ENCODE data around the gene SRF.

SRF gene

GRCh38 chr6:43174263-43175112 is 3.4 kb downstream of the SRF start:
- Histone ChIP-seq H3K4me3 (ENCODE audit: low read depth, low read length) (peak overlapping the region; percentile 92), H3K36me3 (ENCODE audit: control insufficient read depth, insufficient read depth, low read length) (peaks cover 45% of the 10 kb centered on the region), H3K9ac (ENCODE audit: low read length) (peak overlapping the region; percentile 99), H3K27me3 (ENCODE audit: control insufficient read depth, insufficient read depth, low read length) (no peaks in the 10 kb centered on the region), H3K9me3 (ENCODE audit: control insufficient read depth, insufficient read depth, low read depth, low read length) (no peaks in the 10 kb centered on the region), H3K4me1 (ENCODE audit: control insufficient read depth, insufficient read depth, low read length) (peaks cover 21% of the 10 kb centered on the region), H3K27ac (ENCODE audit: low read depth, low read length) (peak overlapping the region; percentile 73)

GRCh38 chr6:43175676-43176422 is 4.8 kb downstream of the SRF start:
- Histone ChIP-seq H3K9me3 (ENCODE audit: control insufficient read depth, insufficient read depth, low read depth, low read length) (no peaks in the 10 kb centered on the region), H3K27ac (ENCODE audit: low read depth, low read length) (no peak overlapping the region), H3K36me3 (ENCODE audit: control insufficient read depth, insufficient read depth, low read length) (peaks cover 46% of the 10 kb centered on the region)

GRCh38 chr6:43176423-43176786 is 5.3 kb downstream of the SRF start:
- no peaks in the 10 kb centered on the region for H3K27me3 ChIP-seq (ENCODE audit: control insufficient read depth, insufficient read depth, low read length)
- no peak overlapping the region for H3K27ac ChIP-seq (ENCODE audit: low read depth, low read length)
- peaks cover 46% of the 10 kb centered on the region for H3K36me3 ChIP-seq (ENCODE audit: control insufficient read depth, insufficient read depth, low read length)
- H3K9ac ChIP-seq (ENCODE audit: low read length) = no peak overlapping the region
- no peaks in the 10 kb centered on the region for H3K9me3 ChIP-seq (ENCODE audit: control insufficient read depth, insufficient read depth, low read depth, low read length)
- no peak overlapping the region for H3K4me3 ChIP-seq (ENCODE audit: low read depth, low read length)
- H3K4me1 ChIP-seq (ENCODE audit: control insufficient read depth, insufficient read depth, low read length) = peaks cover 30% of the 10 kb centered on the region

More at GRCh38 chr6:43175676-43176422, 4.8 kb downstream of the SRF start:
- Histone ChIP-seq H3K27me3 (ENCODE audit: control insufficient read depth, insufficient read depth, low read length) (no peaks in the 10 kb centered on the region), H3K4me3 (ENCODE audit: low read depth, low read length) (no peak overlapping the region), H3K9ac (ENCODE audit: low read length) (no peak overlapping the region), H3K4me1 (ENCODE audit: control insufficient read depth, insufficient read depth, low read length) (peaks cover 25% of the 10 kb centered on the region)

- Histone ChIP-seq H3K27ac (ENCODE audit: low read depth, low read length) (no peak overlapping the region), H3K9ac (ENCODE audit: low read length) (no peak overlapping the region), H3K27me3 (ENCODE audit: control insufficient read depth, insufficient read depth, low read length) (no peaks in the 10 kb centered on the region), H3K4me1 (ENCODE audit: control insufficient read depth, insufficient read depth, low read length) (peaks cover 29% of the 10 kb centered on the region), H3K9me3 (ENCODE audit: control insufficient read depth, insufficient read depth, low read depth, low read length) (no peaks in the 10 kb centered on the region), H3K4me3 (ENCODE audit: low read depth, low read length) (no peak overlapping the region), H3K36me3 (ENCODE audit: control insufficient read depth, insufficient read depth, low read length) (peaks cover 46% of the 10 kb centered on the region)
Observed at GRCh38 chr6:43178150-43178549, 7.1 kb downstream of the SRF start.

DNA sequence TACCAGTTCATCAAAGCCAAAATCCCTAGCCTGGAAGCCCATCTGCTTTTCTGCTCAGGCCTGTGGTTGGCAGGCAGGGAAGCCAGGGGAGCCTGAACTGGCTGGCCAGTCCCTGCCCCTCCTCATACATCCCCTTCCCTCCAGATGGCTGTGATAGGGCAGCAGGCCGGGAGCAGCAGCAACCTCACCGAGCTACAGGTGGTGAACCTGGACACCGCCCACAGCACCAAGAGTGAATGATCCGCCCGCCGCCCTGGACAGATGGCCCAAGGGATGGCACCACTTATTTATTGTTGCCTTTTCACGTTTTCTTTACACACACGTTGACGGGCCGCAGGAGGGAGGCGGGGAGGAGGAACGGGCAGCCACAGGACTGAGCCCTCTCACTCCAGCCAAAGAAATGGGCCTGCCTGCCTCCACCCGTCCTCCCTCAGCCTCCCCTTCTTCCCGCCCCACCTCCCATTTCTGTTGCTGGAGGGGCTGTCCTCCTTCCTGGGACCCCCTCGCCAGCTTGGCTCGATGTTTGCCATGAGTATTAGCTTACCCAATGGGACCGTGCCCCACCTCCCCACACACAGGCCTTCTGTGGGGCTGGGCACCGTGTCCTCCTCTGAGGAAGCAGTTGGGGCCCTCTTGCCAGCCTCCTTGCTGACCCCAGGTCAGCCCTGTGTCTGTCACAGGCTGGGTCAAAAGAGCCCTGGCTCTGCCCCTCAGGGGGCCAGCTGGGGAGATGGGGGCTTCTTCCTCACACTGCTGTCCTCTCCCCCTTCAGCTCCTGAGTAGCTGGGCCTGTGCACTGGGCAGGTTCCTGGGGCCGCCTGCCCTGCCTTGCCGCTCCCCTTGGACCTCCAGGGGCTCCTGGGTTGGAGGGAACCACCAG is 8.1 kb downstream of the SRF start:
- no peak overlapping the region for H3K9ac ChIP-seq (ENCODE audit: low read length)
- no peak overlapping the region for H3K4me3 ChIP-seq (ENCODE audit: low read depth, low read length)
- no peaks in the 10 kb centered on the region for H3K27me3 ChIP-seq (ENCODE audit: control insufficient read depth, insufficient read depth, low read length)
- peaks cover 41% of the 10 kb centered on the region for H3K36me3 ChIP-seq (ENCODE audit: control insufficient read depth, insufficient read depth, low read length)
- H3K9me3 ChIP-seq (ENCODE audit: control insufficient read depth, insufficient read depth, low read depth, low read length) = no peaks in the 10 kb centered on the region
- peaks cover 20% of the 10 kb centered on the region; the same call in 1 of the 2 replicates for H3K4me1 ChIP-seq (ENCODE audit: control insufficient read depth, insufficient read depth, low read length)
- no peak overlapping the region for H3K27ac ChIP-seq (ENCODE audit: low read depth, low read length)

- H3K27ac ChIP-seq (ENCODE audit: low read depth, low read length) = no peak overlapping the region
- no peak overlapping the region for H3K9ac ChIP-seq (ENCODE audit: low read length)
- H3K4me1 ChIP-seq (ENCODE audit: control insufficient read depth, insufficient read depth, low read length) = peaks cover 16% of the 10 kb centered on the region; the same call in 1 of the 2 replicates
- no peaks in the 10 kb centered on the region for H3K27me3 ChIP-seq (ENCODE audit: control insufficient read depth, insufficient read depth, low read length)
- no peak overlapping the region for H3K4me3 ChIP-seq (ENCODE audit: low read depth, low read length)
- no peaks in the 10 kb centered on the region for H3K9me3 ChIP-seq (ENCODE audit: control insufficient read depth, insufficient read depth, low read depth, low read length)
- peaks cover 38% of the 10 kb centered on the region for H3K36me3 ChIP-seq (ENCODE audit: control insufficient read depth, insufficient read depth, low read length)
Observed at GRCh38 chr6:43180058-43180457, 9.0 kb downstream of the SRF start.

DNA sequence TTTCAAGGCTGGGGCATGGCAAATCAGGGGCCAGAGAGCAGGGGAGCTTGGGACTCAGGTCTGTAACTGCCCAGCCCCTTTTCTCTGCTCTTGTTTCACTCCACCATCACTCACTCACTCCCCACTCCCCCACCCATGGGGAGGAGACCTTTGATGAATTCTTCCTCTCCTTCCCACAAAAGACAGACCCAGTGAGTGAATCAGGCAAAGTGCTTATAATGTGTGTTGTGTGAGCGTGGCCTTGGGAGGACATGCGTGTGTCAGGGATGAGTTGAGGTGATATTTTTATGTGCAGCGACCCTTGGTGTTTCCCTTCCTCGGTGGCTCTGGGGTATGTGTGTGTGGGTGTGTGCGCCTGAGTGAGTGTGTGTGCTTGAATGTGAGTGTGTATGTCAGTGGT is 9.9 kb downstream of the SRF start:
- H3K36me3 ChIP-seq (ENCODE audit: control insufficient read depth, insufficient read depth, low read length) = peaks cover 32% of the 10 kb centered on the region
- no peak overlapping the region for H3K9ac ChIP-seq (ENCODE audit: low read length)
- H3K4me1 ChIP-seq (ENCODE audit: control insufficient read depth, insufficient read depth, low read length) = peaks cover 15% of the 10 kb centered on the region; the same call in 1 of the 2 replicates
- H3K27ac ChIP-seq (ENCODE audit: low read depth, low read length) = no peak overlapping the region
- no peaks in the 10 kb centered on the region for H3K27me3 ChIP-seq (ENCODE audit: control insufficient read depth, insufficient read depth, low read length)
- peak overlapping the region; percentile 78 for H3K4me3 ChIP-seq (ENCODE audit: low read depth, low read length)
- H3K9me3 ChIP-seq (ENCODE audit: control insufficient read depth, insufficient read depth, low read depth, low read length) = no peaks in the 10 kb centered on the region

DNA sequence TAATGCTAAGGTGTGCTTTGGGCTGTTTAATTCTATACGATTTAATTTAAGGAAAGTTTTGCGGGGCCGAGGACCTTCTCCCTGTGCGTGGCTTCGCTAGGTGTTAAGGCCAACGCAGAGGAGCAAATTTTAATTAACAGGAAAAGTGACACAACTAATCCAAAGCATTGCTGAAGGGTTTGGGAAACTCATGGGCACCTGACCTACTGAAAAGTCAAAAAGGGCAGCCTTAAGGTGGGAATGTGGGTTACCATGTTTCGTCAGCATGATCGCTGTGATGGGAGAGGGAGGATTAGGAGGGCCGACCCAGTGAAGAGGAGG is 10.5 kb downstream of the SRF start:
- Histone ChIP-seq H3K9me3 (ENCODE audit: control insufficient read depth, insufficient read depth, low read depth, low read length) (no peaks in the 10 kb centered on the region), H3K27ac (ENCODE audit: low read depth, low read length) (no peak overlapping the region), H3K4me1 (ENCODE audit: control insufficient read depth, insufficient read depth, low read length) (peaks cover 15% of the 10 kb centered on the region; the same call in 1 of the 2 replicates), H3K4me3 (ENCODE audit: low read depth, low read length) (peak overlapping the region; percentile 78), H3K9ac (ENCODE audit: low read length) (peak overlapping the region; percentile 72), H3K27me3 (ENCODE audit: control insufficient read depth, insufficient read depth, low read length) (no peaks in the 10 kb centered on the region), H3K36me3 (ENCODE audit: control insufficient read depth, insufficient read depth, low read length) (peaks cover 27% of the 10 kb centered on the region)

DNA sequence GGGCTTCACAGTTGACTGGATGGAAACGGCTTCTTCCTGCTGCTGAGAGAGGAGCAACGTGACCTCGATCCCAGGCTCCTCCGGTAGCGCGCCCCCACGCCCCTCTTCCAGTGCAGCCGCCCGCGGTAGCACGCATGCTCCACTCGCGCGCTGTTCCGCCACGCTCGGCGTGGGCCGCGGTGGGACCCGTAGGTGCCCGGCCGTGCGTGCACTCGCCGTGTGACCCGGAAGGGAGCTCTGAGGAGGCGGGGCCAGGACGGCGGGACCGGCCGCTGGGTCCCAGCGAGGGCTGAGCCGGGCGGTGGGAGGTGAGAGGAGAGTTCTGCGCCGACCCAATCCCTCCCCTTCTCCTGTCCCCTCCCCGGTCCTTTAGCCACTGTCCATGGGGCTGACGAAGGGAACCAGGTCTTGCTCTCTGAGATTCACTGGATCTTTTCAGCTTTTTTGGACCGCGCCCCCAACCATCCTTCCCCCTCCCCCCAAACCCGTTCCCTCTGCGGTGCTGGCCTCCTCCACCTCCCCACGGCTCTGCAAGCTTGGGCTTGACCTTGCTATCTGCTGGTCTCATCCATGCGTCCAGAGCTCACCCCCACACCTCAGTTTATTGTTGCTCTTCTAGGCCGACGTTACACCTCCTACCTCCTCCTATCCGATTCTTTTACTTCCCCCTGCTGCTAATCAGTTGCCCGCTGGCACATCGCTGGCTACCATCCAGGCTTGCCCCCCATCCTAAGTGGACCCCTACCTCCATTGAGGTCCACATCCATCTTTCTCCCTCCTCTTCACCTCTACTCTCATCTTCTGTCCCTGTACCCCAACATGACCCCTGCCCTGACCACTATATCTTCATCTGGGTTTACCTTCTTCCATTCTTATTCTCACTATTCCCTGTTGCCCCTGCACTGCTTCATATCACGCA is 11.1 kb downstream of the SRF start, which contains the start of gene CUL9:
Gene CUL9 (plus strand): TSS at position 255 of the 919 bp plus-strand sequence. CDS start 2,115 bp downstream, outside the sequence.
- Histone ChIP-seq H3K4me3 (ENCODE audit: low read depth, low read length) (peak within 1 kb of the TSS; percentile 78), H3K36me3 (ENCODE audit: control insufficient read depth, insufficient read depth, low read length) (peaks cover 29% of the 10 kb centered on the region)

DNA sequence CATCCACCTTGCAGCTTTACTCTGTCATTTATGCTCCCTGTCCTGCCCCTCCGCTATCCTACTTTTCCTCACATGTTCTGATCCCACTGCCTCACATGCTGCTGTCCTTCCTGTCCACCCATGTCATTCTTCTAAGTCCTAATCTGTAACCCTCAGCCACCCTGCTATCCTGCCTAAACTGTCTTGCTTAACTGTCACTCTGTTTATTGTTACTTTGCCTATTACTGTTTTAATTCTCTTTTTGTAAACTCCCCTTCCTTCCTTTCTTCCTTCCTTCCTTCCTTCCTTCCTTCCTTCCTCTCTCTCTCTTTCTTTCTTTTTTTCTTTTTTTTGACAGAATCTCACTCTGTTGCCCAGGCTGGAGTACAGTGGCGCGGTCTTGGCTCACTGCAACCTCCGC is 12.4 kb downstream of the SRF start:
- peaks cover 32% of the 10 kb centered on the region for H3K36me3 ChIP-seq (ENCODE audit: control insufficient read depth, insufficient read depth, low read length)
- no peak overlapping the region for H3K4me3 ChIP-seq (ENCODE audit: low read depth, low read length)
- no peaks in the 10 kb centered on the region for H3K27me3 ChIP-seq (ENCODE audit: control insufficient read depth, insufficient read depth, low read length)
- no peak overlapping the region for H3K9ac ChIP-seq (ENCODE audit: low read length)
- H3K4me1 ChIP-seq (ENCODE audit: control insufficient read depth, insufficient read depth, low read length) = peaks cover 15% of the 10 kb centered on the region; the same call in 1 of the 2 replicates
- H3K27ac ChIP-seq (ENCODE audit: low read depth, low read length) = no peak overlapping the region
- no peaks in the 10 kb centered on the region for H3K9me3 ChIP-seq (ENCODE audit: control insufficient read depth, insufficient read depth, low read depth, low read length)

More for the DNA sequence above, 11.1 kb downstream of the SRF start, which contains the start of gene CUL9:
- H3K27me3 ChIP-seq (ENCODE audit: control insufficient read depth, insufficient read depth, low read length) = no peaks in the 10 kb centered on the region
- H3K27ac ChIP-seq (ENCODE audit: low read depth, low read length) = no peak within 1 kb of the TSS; the same call in 1 of the 2 replicates
- peak within 1 kb of the TSS; percentile 72 for H3K9ac ChIP-seq (ENCODE audit: low read length)
- H3K9me3 ChIP-seq (ENCODE audit: control insufficient read depth, insufficient read depth, low read depth, low read length) = no peaks in the 10 kb centered on the region
- H3K4me1 ChIP-seq (ENCODE audit: control insufficient read depth, insufficient read depth, low read length) = peaks cover 15% of the 10 kb centered on the region; the same call in 1 of the 2 replicates
